ENCODE results near the gene AP1S1.

AP1S1 gene

DNA sequence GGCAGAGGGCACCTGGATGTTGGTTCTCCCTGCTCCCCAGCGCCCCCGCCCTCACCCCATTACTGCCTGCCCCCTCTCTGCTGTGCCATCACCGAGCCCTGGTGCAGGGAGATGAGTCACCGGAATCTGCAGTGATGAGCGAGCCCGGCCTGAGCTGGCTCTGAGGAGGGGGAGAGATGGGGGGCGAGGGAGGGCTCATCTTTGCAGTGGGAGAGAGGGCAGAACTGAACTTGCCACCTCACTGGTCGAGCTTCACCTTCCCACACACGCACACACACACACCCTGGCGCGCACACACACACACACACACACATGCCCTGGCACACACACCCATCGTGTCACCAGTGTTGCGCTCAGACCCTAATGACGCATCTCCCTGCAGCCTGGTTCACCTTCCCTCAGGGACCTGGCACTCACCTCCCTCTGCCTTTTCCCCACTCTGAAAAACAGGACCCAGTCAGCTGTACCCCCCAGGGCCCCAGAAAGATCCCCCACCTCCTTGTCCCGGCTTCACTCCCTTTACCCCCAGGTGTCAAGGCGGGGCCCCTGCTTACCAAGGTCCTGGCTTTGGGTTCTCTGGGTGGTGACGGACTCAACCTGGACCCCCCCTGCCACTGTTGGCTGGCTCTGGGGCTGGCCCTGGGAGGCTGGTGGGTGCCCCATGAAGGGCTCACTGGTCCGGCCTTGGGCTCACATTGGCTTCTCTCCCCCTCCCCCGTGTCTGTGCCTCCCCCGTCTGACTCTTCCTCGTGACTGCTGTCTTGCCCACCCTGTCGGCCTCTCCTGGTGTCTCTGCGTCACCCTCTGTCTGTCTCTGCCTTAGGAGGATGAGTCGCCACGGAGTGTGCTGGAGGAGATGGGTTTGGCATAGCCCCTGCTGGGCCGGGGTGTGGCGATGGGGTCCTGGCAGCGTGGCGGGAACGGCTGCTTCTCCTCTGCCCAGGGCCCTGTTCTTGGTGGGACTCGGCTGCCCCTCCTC lies 5.7 kb downstream of the AP1S1 start:
- DNase-seq (ENCODE audit: low spot score): no peak

DNA sequence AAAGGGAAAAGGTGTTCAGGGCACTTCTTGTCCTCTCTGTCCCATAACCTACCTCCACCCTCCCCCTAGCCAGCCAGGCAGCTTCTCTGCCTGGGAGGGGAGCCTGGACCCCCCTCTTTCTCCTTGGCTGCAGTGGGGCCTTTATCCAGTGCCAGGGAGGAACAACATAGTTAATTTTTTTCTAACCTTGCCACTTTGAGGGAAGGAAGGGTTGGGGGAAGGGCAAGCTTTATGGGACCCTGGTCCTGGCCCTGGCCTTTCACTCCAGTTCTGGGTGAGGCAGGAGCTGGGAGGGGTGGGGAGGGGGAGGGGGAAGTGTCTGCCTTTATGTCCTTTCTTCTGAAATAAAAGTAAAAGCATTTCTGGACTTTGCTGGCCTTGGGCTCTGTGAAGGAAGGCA lies 6.6 kb downstream of the AP1S1 start:
- DNase-seq (ENCODE audit: low spot score): no peak

DNA sequence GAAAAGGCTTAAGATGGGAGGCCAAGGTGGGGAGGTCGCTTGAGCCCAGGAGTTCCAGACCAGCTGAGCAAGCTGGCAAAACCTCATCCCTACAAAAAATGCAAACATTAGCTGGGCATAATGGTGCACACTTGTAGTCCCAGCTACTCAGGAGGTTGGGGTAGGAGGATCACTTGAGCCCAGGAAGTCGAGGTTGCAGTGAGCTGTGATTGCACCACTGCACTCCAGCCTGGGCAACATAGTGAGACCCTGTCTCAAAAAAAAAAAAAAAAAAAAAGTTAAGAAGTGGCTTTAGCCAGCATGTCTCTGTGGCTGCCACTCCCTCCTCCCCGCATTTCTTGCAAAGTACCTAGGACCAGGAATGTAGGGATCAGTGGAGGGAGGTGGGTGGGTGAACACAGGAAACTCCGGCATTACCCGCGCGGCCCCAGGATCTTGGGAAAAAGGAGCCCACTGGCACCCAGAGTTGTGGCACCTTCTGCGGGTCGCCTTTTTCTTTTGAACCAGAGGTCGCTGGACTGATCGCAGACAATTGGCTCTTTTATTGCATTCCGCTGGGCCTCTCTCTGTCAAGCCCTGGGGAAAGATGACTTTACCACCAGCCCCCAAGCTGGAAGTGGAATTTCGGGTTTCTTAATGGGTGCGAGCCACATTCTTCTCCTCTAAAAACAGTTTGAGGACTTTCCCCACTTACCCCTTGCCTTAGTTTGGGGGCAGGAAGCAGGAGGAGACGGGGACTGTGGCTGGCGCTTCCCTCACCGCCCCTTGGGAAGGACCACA lies 7.6 kb downstream of the AP1S1 start:
- peak; percentile 14 for DNase-seq (ENCODE audit: low spot score)

DNA sequence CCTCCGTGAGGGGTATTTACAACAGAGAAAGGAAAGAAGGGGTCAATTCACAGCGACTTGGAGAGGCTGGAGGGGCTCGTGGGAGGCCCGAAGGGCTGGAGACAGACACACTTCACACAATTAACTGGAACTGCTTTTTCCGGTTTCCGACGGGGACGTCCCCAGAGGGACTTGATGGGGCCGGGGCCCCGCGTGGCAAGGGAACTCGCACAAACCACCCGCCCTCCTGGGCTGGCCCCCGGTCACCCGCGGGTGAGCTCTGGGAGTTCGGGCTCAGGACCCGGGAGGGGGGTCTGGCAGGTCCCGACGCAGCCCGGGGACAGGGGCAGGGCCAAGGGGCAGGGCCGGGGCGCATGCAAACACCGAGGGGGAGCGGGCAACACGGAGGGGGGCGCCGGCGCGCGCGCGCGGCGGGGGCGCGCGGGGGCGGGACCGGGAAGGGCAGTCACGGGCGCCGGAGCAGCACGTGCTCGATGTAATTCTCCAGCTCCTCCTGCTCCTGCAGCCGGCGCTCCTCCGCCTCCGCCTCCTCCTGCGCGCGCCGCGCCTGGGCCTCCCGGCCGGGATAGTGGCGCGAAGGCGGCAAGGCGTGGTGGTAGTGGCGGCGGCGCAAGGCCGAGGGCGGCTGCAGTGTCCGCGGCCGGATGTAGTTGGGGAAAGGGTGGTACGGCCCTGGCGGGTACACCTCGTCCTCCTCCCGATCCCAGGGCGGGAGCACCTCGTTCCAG lies 8.4 kb downstream of the AP1S1 start:
- peak; percentile 69 for DNase-seq (ENCODE audit: low spot score)

DNA sequence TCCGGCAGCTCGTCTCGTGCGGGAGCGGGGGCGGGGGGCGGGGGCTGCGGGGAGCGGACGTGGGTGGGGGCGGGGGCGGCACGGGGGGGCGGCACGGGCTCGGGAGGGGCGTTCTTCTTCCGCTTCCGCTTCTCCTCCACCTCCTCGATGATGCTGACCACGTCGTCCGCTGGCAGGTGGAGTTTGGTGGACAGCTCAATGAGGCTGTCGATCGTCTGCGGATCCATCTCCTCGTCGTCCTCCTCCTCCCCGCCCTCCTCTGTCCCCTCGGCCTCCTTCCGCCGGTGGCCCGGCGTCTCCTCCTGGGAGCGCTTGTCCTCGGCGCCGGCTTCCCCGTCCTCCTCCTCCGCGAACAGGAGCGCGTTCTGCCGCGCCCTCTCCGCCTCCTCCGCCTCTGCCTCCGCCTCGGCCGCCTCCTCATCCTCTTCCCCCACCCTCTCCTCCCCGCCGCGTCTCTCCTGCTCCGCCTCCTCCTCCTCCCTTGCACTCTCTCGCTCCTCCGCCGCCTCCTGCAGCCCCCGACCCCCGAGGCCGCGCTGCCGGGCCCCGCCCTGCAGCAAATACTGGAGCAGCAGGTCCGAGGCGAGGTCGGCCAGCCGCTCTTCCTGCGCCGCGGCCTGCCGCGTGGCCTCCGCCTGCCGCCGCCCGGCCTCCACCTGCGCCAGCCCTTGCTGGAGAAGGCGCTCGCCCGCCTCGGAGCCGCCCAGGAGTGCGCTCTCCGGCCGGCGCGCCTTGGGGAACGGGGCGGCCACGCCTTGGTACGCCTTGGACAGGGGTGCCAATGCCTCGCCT lies 9.2 kb downstream of the AP1S1 start:
- DNase-seq (ENCODE audit: low spot score): peak; percentile 41

DNA sequence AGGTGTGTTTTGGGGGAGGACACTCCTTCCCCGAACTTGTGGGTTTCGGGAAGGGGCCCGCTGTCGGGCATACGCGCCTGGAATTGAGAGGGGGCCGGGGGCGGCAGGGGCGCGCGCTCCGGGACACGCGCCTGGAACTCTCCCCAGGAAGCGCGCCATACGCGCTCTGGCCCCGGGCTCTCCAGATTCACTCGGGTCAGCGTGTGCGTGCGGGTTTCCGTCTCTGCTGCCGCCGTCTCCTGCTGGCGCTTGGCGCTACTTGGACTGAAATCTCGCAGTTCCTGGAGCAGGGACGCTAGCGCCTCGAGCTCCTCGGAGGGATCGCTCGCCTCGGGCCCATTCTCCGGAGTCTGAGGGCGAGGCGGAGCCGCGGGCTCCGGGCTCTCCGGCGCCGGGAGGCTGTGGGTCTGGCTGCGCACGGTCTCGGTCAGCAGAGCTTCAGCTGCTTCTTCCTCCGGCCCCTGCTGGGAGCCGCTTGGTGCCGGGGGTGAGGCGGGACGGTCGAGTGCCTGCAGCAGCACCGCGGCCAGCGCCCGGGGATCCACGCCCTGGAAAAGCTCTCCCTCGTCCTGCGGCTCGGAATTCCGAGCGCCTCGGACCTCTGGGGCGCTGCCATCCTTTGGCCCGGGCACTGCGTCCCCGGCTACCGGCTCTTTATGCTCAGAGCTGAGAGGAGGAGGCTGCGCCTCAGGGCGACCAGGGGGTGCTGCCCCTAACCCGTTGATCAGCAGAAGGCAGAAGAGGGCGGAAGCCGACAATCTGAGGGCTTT lies 10.0 kb downstream of the AP1S1 start:
- peak; percentile 83 for DNase-seq (ENCODE audit: low spot score)

DNA sequence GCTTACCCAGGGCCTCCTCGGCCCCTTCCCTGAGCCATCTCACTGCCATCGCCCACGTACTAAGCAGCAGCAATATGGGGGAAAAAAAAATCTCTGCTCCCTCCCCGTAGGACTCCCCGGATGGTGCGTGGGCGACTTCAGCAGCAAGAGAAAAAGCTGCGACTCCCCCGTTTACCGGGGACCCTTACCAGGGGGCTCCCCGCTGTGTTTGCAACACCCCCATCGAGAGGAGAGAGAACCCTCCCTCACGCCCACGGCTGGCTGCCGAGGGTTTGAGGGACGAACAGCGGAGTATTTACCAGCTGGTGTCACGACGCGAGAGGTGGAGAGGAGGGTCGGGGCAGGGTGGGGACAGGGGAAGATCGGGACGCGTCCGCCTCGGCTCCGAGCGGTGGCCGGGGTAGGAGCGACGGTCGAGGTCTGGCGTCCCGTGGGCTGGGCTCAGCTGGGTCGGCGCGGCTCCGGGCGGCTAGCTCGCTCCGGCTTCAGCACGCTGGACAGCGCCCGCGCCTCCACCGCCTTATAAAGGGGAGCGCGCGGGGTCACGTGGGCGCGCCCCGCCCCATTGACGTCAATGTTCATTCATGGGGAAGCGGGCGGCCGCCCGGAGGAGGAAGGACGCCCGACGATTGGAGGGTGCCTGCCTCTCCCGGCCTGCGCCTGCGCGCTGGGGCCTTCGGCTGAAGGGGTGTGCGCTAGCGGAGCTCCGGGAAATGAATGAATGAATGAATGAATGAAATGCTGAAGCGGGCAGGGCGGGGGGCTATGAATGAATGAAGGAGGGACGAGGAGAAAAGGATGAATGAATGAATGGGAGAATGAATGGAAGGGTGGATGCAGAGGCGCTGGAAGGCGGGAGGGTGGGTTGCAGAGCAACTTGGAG lies 11.0 kb downstream of the AP1S1 start, which contains the start of gene VGF:
Gene VGF, minus strand, starts transcription at position 495 of the 883 bp plus-strand sequence. CDS start 726 bp downstream, outside the sequence.
- peak; percentile 99 for DNase-seq (ENCODE audit: low spot score)

DNA sequence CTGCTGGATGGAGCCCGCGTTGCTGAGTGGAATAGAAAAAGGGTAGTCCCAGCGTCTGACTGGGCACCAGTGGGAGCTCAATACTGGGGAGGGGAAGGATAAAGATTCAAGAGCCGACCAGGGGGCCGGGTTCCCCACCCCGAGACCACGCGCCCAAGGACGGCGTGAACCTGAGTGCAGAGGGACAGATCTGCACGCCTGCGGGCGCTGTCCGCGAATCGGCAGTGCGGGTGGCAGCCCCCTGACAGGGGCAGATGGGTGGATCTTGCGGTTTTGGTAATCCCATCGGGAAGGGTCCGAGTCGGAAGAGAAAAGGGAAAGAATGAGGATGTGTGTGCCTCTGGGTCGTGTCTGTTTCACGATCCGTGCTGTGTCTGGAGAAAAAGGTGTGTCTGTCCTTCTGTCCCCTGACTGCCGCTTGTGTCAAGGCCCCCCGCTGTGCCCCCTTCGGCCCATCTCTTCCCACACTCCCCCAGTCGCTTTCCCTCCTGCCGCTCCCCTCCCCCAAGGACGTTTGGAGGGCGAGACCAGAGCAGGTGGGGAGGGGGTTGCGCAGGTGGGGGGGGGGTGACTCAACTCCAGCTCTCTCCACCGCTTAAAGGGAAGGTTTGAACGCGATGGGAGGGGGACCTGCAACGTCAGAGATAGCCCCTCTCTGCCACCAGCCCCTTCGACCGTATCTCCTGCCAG lies 11.8 kb downstream of the AP1S1 start:
- no peak for DNase-seq (ENCODE audit: low spot score)

DNA sequence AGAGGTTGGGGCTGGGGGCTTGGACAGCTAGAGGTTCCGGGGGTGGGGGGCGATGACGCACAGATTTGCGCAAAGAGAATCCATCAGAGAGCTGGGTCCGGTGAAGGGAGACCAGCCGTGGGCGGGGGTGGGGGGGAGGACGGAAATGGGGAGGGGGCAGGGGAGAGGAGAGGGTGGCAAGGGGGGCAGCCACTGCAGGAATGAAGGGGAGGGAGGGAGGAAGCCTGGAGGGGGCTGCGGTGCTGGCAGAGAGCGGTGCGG lies 12.3 kb downstream of the AP1S1 start:
- DNase-seq (ENCODE audit: low spot score): no peak

DNA sequence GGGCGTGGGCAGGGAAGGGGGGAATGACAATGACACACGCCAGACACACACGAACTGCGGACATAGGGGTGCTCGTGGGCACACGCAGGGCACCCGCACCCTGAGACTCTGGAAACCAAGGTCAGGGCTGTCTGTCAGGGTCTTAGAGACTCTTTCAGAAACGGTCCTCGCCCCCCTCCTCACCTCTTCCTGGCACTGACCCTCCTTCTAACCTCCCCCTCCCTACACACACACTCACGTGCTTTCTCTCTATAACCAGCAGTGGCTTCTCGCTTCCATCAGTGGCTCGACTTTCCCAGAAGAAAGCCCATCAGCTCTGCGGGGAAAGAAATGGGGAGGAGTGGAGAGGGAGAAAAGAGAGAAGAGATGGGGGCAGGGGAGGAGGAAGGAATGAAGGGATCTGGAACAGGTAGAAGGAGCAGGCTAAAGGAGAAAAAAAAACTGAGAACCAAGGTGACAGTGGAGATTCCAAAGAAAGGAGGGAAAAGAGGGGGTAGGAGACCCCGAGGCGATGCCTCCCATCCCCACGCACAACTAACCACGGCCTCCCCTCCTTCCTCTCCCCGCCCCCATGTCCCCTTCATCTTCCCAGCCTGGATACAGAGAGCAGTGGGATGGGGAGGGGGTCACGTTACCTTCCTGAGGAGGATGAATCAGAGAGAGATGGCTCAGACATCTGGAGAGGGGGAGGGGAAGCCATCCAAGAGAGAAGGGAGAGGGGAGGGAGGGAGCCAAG lies 12.8 kb downstream of the AP1S1 start:
- DNase-seq (ENCODE audit: low spot score): no peak

DNA sequence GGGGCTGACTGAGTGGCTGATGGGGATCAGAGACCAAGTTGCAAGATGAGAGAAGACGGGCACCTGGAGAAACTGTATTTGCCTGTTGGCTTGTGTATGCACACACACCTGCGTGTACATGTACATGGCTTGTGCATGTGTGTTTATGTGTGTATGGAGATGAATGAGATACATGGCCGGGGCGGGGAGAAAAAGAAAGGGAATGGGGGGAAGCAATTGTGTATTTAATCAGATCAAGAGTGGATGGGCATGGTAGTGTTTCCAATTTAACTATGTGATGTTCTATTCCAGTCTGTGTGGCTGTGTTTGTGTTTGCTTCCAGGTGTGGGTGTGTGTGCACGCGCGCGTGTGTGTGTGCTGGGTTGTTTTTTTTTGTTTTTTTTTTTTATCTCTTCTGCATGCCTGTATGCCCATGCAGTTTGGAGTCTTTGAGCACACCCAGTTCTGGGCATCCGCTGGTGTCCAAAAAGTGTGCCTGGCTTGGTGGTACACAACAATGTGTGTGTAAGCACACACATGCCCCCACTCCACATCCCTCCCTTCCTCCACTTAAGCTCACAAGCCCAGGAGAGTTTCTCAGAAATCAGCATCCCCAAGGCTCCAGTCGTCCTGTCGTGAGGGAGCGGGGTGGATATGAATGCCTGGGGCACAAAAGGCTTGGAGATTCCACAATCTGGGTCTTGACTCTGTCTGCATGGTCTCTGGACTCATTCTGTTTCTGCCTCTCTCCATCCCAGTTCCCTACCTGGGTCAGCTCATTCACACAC lies 13.6 kb downstream of the AP1S1 start:
- no peak for DNase-seq (ENCODE audit: low spot score)

DNA sequence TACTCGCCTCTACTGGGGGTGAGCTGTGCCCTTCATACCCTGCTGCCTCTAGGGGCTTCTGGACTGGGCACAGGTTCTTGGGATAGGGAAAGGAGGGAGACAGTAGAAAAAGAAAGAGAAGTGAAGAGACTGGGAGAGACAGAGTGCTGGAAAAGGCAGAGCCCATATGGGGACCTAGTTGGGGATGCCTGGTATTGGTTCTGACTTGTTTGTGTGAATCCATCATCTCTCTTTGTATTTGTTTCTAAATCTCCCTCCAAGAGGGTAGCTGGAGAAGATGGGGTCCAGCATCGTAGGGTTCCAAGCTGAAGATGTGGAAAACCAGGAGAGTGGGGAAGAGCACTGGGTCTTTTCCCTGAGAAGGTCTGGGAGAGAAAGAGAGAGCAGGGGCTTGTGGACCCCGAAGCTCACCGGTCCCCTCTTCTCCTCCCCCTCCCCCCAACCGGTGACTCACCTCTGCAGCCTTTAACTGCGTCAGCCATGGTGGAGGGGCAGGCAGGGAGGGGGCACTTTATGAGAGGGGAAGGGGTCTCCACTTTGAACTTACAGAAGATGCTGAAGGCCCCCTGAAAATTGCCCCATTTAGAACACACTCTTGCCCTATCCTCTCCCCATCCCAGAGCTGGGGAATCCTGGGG lies 14.3 kb downstream of the AP1S1 start:
- DNase-seq (ENCODE audit: low spot score): no peak

DNA sequence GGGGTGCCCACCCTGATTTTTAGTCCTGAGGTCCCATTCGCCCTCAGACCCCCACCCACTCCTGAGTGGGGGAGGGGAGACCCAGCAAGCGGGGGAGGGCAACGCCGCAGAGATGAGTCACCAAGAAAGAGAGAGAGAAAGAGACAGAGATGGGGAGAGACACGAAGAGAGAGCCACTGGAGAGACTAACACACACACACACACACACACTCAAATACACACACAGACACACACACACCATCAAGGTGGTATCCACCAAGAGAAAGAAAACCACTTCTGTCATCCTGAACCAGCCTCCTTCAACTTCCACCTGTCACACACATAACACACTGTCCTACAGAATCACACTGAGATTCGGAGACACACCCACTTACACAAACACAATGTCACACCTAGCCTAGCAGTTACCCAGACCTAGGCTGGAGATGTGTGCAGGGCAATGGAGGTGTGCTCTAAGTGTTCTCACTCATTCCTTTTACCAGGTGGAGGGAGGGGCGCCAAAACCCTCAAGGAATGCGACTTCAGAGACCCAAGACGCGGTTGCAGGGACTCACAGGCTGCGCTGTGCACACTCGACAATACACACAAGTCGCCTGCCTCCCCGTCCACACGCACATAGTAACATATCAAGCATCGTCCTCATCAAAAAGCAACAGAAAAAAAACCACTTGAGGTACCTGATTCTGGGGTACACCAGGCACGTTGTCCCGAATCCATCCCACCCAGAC lies 15.0 kb downstream of the AP1S1 start:
- DNase-seq (ENCODE audit: low spot score): no peak

DNA sequence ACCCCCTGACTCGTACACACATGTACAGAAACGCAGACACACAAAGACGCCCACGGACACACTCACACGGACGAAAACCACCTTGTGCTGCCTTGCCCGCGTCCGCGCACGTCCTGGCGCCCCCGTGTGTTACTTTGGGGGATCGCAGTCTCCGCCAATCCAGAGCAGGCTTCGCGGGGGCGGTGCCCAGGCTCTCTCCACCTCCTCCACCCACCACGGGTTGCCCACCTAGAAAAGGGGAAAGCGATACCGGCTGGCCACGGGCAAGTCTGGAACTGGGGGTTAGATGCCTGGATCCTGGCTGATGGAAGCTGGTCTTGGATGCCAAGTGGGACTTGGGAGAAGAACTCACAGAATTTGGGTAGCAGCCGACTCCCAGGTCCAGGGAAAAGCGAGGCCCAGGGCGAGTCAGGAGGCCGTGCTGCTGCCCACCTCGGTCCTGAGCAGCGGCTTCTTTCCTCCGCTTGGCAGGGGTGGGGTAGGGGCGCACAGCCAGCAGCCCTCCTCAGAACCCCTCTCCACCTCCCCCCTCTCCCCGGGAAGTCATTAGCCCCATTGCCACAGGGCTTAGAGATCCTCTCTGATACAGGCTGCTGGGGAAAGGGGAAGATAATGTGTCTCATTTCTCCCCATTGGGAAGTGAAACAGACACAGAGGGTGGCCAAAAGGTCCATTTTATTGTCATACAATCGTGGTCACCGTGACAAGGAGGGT lies 15.7 kb downstream of the AP1S1 start:
- peak; percentile 90 for DNase-seq (ENCODE audit: low spot score)

DNA sequence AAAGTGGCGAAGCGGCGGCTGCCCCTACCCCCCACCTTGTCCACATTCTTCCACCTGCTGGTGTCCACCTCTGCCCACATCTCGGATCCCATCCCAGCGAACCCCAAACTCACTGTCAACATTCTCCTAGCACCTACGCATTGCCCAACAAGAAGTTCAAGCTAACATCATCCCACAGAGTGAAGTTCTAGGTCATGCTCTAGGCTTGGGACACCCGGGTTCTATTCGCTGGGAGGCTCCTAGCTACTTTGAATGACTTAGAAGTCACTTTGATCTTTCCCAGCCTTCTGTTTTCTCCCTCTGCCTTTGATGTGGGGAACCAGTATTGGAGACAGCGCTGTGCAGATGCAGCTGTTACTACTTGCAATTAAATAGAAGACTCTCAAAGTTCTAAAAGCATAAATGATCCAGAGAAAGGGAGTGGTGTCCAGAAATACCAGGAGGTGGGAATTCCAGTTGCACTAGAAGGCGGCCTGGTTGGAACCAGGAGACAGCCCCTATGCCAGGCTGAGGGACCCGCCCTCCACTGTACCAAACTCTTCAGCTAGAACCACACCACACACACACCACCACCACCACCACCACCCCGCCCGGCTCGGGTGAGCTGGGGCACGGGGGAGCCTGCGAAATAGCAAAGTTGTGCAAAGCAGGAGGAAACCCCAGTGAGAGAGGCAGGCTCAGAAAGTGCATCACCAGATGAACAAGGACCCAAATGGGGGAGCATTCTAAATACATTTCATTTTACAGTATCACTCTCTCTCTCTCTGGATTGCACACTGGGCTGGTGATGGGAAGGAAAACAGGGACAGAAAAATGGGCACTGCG lies 16.6 kb downstream of the AP1S1 start:
- peak; percentile 21 for DNase-seq (ENCODE audit: low spot score)
